Peyer's patch (tissue), 4 donors: ENCODE measurements around the gene PIK3C3.

ENCODE experiments used
- POLR2A ChIP-seq, 2 donors: fragments of 450-650 bp; IDR thresholded peaks; one replicate each; pipeline ENCODE4 v1.5.1; 2017; ENCODE audit warnings: antibody characterized with exemption in 2 of 2, mild to moderate bottlenecking in 2 of 2, moderate library complexity in 2 of 2
- TF ChIP-seq, protein P1 (sequence below), 6 experiments: fragments of 450-650 bp in 4 of 6; fragments of 200-600 bp in 2 of 6; sonication (generic) in 1 of 6; IDR thresholded peaks; one replicate each; pipeline ENCODE4 v1.5.1; 2017 to 2019; ENCODE audit warnings: antibody characterized with exemption in 6 of 6, mild to moderate bottlenecking in 3 of 6, moderate library complexity in 1 of 6

DNA sequence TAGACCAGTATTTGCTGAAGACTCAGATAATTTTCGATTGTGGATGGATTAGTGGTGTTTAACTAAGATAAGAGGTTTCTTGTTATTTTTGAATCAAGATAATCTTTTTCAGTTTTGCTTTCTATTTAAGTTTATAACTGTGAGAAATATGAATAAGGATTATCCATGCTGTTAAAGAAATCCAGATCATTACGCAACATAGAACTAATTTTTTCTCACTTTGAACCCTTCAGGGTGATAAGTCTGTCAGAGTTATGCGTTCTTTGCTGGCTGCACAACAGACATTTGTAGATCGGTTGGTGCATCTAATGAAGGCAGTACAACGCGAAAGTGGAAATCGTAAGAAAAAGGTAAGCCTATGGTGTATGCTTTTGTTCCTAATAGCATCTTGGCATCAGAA lies 74.1 kb downstream of the PIK3C3 start:
- TF ChIP-seq, protein P1, sequence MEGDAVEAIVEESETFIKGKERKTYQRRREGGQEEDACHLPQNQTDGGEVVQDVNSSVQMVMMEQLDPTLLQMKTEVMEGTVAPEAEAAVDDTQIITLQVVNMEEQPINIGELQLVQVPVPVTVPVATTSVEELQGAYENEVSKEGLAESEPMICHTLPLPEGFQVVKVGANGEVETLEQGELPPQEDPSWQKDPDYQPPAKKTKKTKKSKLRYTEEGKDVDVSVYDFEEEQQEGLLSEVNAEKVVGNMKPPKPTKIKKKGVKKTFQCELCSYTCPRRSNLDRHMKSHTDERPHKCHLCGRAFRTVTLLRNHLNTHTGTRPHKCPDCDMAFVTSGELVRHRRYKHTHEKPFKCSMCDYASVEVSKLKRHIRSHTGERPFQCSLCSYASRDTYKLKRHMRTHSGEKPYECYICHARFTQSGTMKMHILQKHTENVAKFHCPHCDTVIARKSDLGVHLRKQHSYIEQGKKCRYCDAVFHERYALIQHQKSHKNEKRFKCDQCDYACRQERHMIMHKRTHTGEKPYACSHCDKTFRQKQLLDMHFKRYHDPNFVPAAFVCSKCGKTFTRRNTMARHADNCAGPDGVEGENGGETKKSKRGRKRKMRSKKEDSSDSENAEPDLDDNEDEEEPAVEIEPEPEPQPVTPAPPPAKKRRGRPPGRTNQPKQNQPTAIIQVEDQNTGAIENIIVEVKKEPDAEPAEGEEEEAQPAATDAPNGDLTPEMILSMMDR (IDR thresholded peaks at IDR 0.05), result no peak
- no peak for TF ChIP-seq POLR2A (IDR thresholded peaks at IDR 0.05)
